ENCODE measurements around the gene RAB36.

The RAB36 gene

DNA sequence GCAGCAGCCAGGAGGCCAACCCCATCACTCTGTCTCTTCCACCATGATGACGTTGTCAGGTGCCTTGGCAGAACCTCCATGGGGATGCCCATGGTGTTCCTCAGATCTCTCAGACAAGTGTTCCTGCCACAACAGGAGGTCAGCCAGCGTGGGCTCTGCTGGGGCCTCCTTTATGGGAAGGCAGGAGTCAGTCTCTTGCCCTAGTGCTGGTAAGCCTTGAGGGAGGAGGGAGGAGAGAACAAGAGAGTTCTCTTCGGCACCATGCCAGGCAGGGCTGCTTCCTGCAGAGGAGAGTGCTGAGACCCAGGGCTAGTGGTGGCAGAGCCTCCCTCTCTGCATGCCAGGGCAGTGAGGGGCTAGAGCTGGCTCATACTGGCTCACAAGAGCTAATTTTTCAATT lies 42.5 kb upstream of the RAB36 start:
- no peak overlapping the region for H3K4me3 ChIP-seq (ENCODE audit: low read depth, low read length)
- no peaks in the 10 kb centered on the region for H3K9me3 ChIP-seq (ENCODE audit: control insufficient read depth, insufficient read depth, low read depth, low read length)
- H3K4me1 ChIP-seq (ENCODE audit: control insufficient read depth, insufficient read depth, low read length): no peaks in the 10 kb centered on the region
- no peak overlapping the region for H3K27ac ChIP-seq (ENCODE audit: low read depth, low read length)
- no peaks in the 10 kb centered on the region for H3K27me3 ChIP-seq (ENCODE audit: control insufficient read depth, insufficient read depth, low read length)
- no peak overlapping the region for H3K9ac ChIP-seq (ENCODE audit: low read length)
- no peaks in the 10 kb centered on the region for H3K36me3 ChIP-seq (ENCODE audit: control insufficient read depth, insufficient read depth, low read length)

- H3K9ac ChIP-seq (ENCODE audit: low read length): no peak overlapping the region
- H3K4me3 ChIP-seq (ENCODE audit: low read depth, low read length): no peak overlapping the region
- H3K9me3 ChIP-seq (ENCODE audit: control insufficient read depth, insufficient read depth, low read depth, low read length): no peaks in the 10 kb centered on the region
- H3K36me3 ChIP-seq (ENCODE audit: control insufficient read depth, insufficient read depth, low read length): no peaks in the 10 kb centered on the region
- no peak overlapping the region for H3K27ac ChIP-seq (ENCODE audit: low read depth, low read length)
- H3K27me3 ChIP-seq (ENCODE audit: control insufficient read depth, insufficient read depth, low read length): no peaks in the 10 kb centered on the region
- H3K4me1 ChIP-seq (ENCODE audit: control insufficient read depth, insufficient read depth, low read length): no peaks in the 10 kb centered on the region
Observed at GRCh38 chr22:23103199-23103954, 41.9 kb upstream of the RAB36 start.

GRCh38 chr22:23104187-23104971 lies 40.9 kb upstream of the RAB36 start:
- Histone ChIP-seq H3K4me3 (ENCODE audit: low read depth, low read length) (no peak overlapping the region), H3K9me3 (ENCODE audit: control insufficient read depth, insufficient read depth, low read depth, low read length) (no peaks in the 10 kb centered on the region), H3K4me1 (ENCODE audit: control insufficient read depth, insufficient read depth, low read length) (no peaks in the 10 kb centered on the region), H3K36me3 (ENCODE audit: control insufficient read depth, insufficient read depth, low read length) (no peaks in the 10 kb centered on the region), H3K27me3 (ENCODE audit: control insufficient read depth, insufficient read depth, low read length) (no peaks in the 10 kb centered on the region), H3K27ac (ENCODE audit: low read depth, low read length) (no peak overlapping the region), H3K9ac (ENCODE audit: low read length) (no peak overlapping the region)

- H3K9ac ChIP-seq (ENCODE audit: low read length): no peak overlapping the region
- H3K27ac ChIP-seq (ENCODE audit: low read depth, low read length): no peak overlapping the region
- no peaks in the 10 kb centered on the region for H3K9me3 ChIP-seq (ENCODE audit: control insufficient read depth, insufficient read depth, low read depth, low read length)
- H3K27me3 ChIP-seq (ENCODE audit: control insufficient read depth, insufficient read depth, low read length): no peaks in the 10 kb centered on the region
- H3K4me1 ChIP-seq (ENCODE audit: control insufficient read depth, insufficient read depth, low read length): no peaks in the 10 kb centered on the region
- H3K36me3 ChIP-seq (ENCODE audit: control insufficient read depth, insufficient read depth, low read length): no peaks in the 10 kb centered on the region
- H3K4me3 ChIP-seq (ENCODE audit: low read depth, low read length): no peak overlapping the region
Observed at GRCh38 chr22:23105304-23105703, 40.0 kb upstream of the RAB36 start.

DNA sequence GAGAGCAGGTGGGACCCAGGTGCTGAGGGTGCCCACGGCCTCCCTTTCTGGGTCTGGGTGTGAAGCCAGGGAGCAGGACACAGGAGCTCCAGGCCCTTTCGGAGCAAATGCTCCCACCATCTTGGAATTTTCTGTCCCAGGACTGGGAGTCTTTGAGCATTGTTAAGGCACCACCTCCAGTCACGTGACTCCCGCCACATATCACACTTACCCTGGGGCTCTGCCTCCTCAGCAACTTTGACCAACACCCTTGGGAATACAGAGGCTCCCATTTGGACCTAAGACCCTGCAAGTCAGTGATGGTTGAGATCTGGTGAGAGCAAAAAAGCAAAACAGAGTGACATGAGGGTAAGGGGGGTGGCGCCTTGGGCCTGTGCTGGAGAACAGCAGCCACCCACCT lies 39.4 kb upstream of the RAB36 start:
- Histone ChIP-seq H3K36me3 (ENCODE audit: control insufficient read depth, insufficient read depth, low read length) (no peaks in the 10 kb centered on the region), H3K4me1 (ENCODE audit: control insufficient read depth, insufficient read depth, low read length) (peaks cover 3% of the 10 kb centered on the region; the same call in 1 of the 2 replicates), H3K9me3 (ENCODE audit: control insufficient read depth, insufficient read depth, low read depth, low read length) (no peaks in the 10 kb centered on the region), H3K4me3 (ENCODE audit: low read depth, low read length) (no peak overlapping the region), H3K9ac (ENCODE audit: low read length) (no peak overlapping the region), H3K27ac (ENCODE audit: low read depth, low read length) (no peak overlapping the region), H3K27me3 (ENCODE audit: control insufficient read depth, insufficient read depth, low read length) (no peaks in the 10 kb centered on the region)

DNA sequence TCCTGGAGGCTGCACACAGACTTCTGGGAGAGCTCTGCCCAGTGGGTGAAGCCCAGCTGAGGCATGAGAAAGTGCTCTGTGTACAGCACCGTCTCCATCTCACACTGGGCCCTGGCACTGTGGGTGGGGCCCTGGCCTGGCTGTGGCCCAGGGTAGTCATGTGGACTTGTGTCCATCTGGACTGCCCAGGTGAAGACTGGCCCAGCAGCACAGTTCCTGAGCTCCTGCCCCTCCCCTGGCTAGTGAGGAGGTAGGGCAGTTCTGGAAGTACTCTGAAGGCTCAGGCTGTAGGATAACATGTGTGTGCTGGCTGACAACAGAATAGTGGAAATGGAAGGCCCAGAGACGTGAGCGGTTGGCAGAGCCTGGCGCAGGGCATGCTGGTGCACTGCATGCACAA lies 38.9 kb upstream of the RAB36 start:
- H3K4me3 ChIP-seq (ENCODE audit: low read depth, low read length): no peak overlapping the region
- no peak overlapping the region for H3K9ac ChIP-seq (ENCODE audit: low read length)
- H3K4me1 ChIP-seq (ENCODE audit: control insufficient read depth, insufficient read depth, low read length): peaks cover 6% of the 10 kb centered on the region; the same call in 1 of the 2 replicates
- no peaks in the 10 kb centered on the region for H3K27me3 ChIP-seq (ENCODE audit: control insufficient read depth, insufficient read depth, low read length)
- no peak overlapping the region for H3K27ac ChIP-seq (ENCODE audit: low read depth, low read length)
- no peaks in the 10 kb centered on the region for H3K36me3 ChIP-seq (ENCODE audit: control insufficient read depth, insufficient read depth, low read length)
- no peaks in the 10 kb centered on the region for H3K9me3 ChIP-seq (ENCODE audit: control insufficient read depth, insufficient read depth, low read depth, low read length)

DNA sequence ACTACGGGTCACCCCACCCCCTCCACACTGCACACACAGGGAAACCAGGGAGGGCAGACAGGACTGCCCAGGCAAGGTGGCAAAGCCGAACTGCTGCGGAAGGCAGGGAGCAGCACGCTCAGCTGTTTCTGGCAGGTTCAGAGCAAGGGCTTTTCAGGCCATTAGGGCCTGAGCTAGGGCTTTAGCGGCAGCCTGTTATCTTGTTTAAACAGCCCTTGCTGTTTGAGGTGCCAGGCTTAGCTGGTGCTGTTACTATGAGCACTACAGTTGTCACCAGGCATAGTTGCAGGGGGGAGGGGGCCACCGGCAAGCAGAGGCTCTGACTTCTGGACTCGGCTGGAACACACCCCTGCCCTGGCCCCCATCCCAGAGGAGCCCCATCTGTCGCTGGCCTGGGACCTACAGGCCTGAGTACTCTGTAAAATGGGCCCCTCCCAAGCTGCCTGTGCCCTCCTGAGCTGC lies 38.3 kb upstream of the RAB36 start:
- no peak overlapping the region for H3K9ac ChIP-seq (ENCODE audit: low read length)
- no peak overlapping the region for H3K27ac ChIP-seq (ENCODE audit: low read depth, low read length)
- no peak overlapping the region for H3K4me3 ChIP-seq (ENCODE audit: low read depth, low read length)
- H3K9me3 ChIP-seq (ENCODE audit: control insufficient read depth, insufficient read depth, low read depth, low read length): no peaks in the 10 kb centered on the region
- H3K4me1 ChIP-seq (ENCODE audit: control insufficient read depth, insufficient read depth, low read length): peaks cover 6% of the 10 kb centered on the region; the same call in 1 of the 2 replicates
- H3K36me3 ChIP-seq (ENCODE audit: control insufficient read depth, insufficient read depth, low read length): no peaks in the 10 kb centered on the region
- H3K27me3 ChIP-seq (ENCODE audit: control insufficient read depth, insufficient read depth, low read length): no peaks in the 10 kb centered on the region

GRCh38 chr22:23107487-23108248 lies 37.6 kb upstream of the RAB36 start:
- Histone ChIP-seq H3K27ac (ENCODE audit: low read depth, low read length) (no peak overlapping the region), H3K9ac (ENCODE audit: low read length) (no peak overlapping the region), H3K4me1 (ENCODE audit: control insufficient read depth, insufficient read depth, low read length) (peaks cover 6% of the 10 kb centered on the region; the same call in 1 of the 2 replicates)

GRCh38 chr22:23108249-23109078 lies 36.8 kb upstream of the RAB36 start:
- H3K27ac ChIP-seq (ENCODE audit: low read depth, low read length): no peak overlapping the region
- peaks cover 6% of the 10 kb centered on the region; the same call in 1 of the 2 replicates for H3K4me1 ChIP-seq (ENCODE audit: control insufficient read depth, insufficient read depth, low read length)
- H3K9me3 ChIP-seq (ENCODE audit: control insufficient read depth, insufficient read depth, low read depth, low read length): no peaks in the 10 kb centered on the region
- H3K27me3 ChIP-seq (ENCODE audit: control insufficient read depth, insufficient read depth, low read length): no peaks in the 10 kb centered on the region
- H3K4me3 ChIP-seq (ENCODE audit: low read depth, low read length): no peak overlapping the region
- H3K9ac ChIP-seq (ENCODE audit: low read length): no peak overlapping the region
- H3K36me3 ChIP-seq (ENCODE audit: control insufficient read depth, insufficient read depth, low read length): no peaks in the 10 kb centered on the region

More at GRCh38 chr22:23107487-23108248, 37.6 kb upstream of the RAB36 start:
- Histone ChIP-seq H3K9me3 (ENCODE audit: control insufficient read depth, insufficient read depth, low read depth, low read length) (no peaks in the 10 kb centered on the region), H3K36me3 (ENCODE audit: control insufficient read depth, insufficient read depth, low read length) (no peaks in the 10 kb centered on the region), H3K27me3 (ENCODE audit: control insufficient read depth, insufficient read depth, low read length) (no peaks in the 10 kb centered on the region), H3K4me3 (ENCODE audit: low read depth, low read length) (no peak overlapping the region)

GRCh38 chr22:23109079-23109347 lies 36.3 kb upstream of the RAB36 start:
- Histone ChIP-seq H3K4me1 (ENCODE audit: control insufficient read depth, insufficient read depth, low read length) (peaks cover 6% of the 10 kb centered on the region; the same call in 1 of the 2 replicates), H3K9ac (ENCODE audit: low read length) (no peak overlapping the region), H3K27me3 (ENCODE audit: control insufficient read depth, insufficient read depth, low read length) (no peaks in the 10 kb centered on the region), H3K27ac (ENCODE audit: low read depth, low read length) (no peak overlapping the region), H3K36me3 (ENCODE audit: control insufficient read depth, insufficient read depth, low read length) (no peaks in the 10 kb centered on the region), H3K4me3 (ENCODE audit: low read depth, low read length) (no peak overlapping the region), H3K9me3 (ENCODE audit: control insufficient read depth, insufficient read depth, low read depth, low read length) (no peaks in the 10 kb centered on the region)
